Measurements from ENCODE around the gene CDHR5.
"Not testable (repeated sequence)": the region's sequence is repeated elsewhere in the genome, so short reads cannot be mapped to it uniquely, and the experiment has no call there.

Gene CDHR5

GRCh38 chr11:656426-656825, 31.7 kb upstream of the CDHR5 start:
- no peak for DNase-seq (ENCODE audit: insufficient read length)
- TF ChIP-seq POLR2AphosphoS5 (IDR thresholded peaks at IDR 0.05; ENCODE audit: low read depth, low read length) (no peak), POLR2A (IDR thresholded peaks at IDR 0.05; ENCODE audit: low read depth, low read length) (no peak), TAF1 (IDR thresholded peaks at IDR 0.05; ENCODE audit: borderline replicate concordance, low read depth, low read length) (no peak)
- no peak for FAIRE-seq

GRCh38 chr11:655036-655726, 30.4 kb upstream of the CDHR5 start:
- FAIRE-seq (no peak), DNase-seq (ENCODE audit: insufficient read length) (no peak)
- TF ChIP-seq POLR2AphosphoS5 (IDR thresholded peaks at IDR 0.05; ENCODE audit: low read depth, low read length), result no peak
- no peak for TF ChIP-seq POLR2A (IDR thresholded peaks at IDR 0.05; ENCODE audit: low read depth, low read length)
- TF ChIP-seq TAF1 (IDR thresholded peaks at IDR 0.05; ENCODE audit: borderline replicate concordance, low read depth, low read length), result no peak

GRCh38 chr11:654444-654843, 29.7 kb upstream of the CDHR5 start:
- DNase-seq (ENCODE audit: insufficient read length); FAIRE-seq: not testable (repeated sequence)

GRCh38 chr11:653837-654236, 29.1 kb upstream of the CDHR5 start:
- FAIRE-seq, result no peak
- no peak for TF ChIP-seq POLR2AphosphoS5 (IDR thresholded peaks at IDR 0.05; ENCODE audit: low read depth, low read length)
- no peak for TF ChIP-seq POLR2A (IDR thresholded peaks at IDR 0.05; ENCODE audit: low read depth, low read length)
- TF ChIP-seq TAF1 (IDR thresholded peaks at IDR 0.05; ENCODE audit: borderline replicate concordance, low read depth, low read length), result no peak

GRCh38 chr11:653136-653535, 28.4 kb upstream of the CDHR5 start:
- not testable (repeated sequence) for FAIRE-seq

More at GRCh38 chr11:653837-654236, 29.1 kb upstream of the CDHR5 start:
- no peak for DNase-seq (ENCODE audit: insufficient read length)

GRCh38 chr11:650482-650881, 25.7 kb upstream of the CDHR5 start:
- TF ChIP-seq POLR2AphosphoS5 (IDR thresholded peaks at IDR 0.05; ENCODE audit: low read depth, low read length) (no peak), TAF1 (IDR thresholded peaks at IDR 0.05; ENCODE audit: borderline replicate concordance, low read depth, low read length) (no peak), POLR2A (IDR thresholded peaks at IDR 0.05; ENCODE audit: low read depth, low read length) (no peak)
- FAIRE-seq, result no peak
- no peak for DNase-seq (ENCODE audit: insufficient read length)

More at GRCh38 chr11:653136-653535, 28.4 kb upstream of the CDHR5 start:
- not testable (repeated sequence) for DNase-seq (ENCODE audit: insufficient read length)

- DNase-seq (ENCODE audit: insufficient read length); FAIRE-seq: not testable (repeated sequence)
Observed at GRCh38 chr11:647672-648158, 23.0 kb upstream of the CDHR5 start.

GRCh38 chr11:646214-646613, 21.5 kb upstream of the CDHR5 start:
- TF ChIP-seq POLR2AphosphoS5 (IDR thresholded peaks at IDR 0.05; ENCODE audit: low read depth, low read length) (no peak), POLR2A (IDR thresholded peaks at IDR 0.05; ENCODE audit: low read depth, low read length) (no peak), TAF1 (IDR thresholded peaks at IDR 0.05; ENCODE audit: borderline replicate concordance, low read depth, low read length) (no peak)
- FAIRE-seq (no peak), DNase-seq (ENCODE audit: insufficient read length) (no peak)

- peak; percentile 33 for FAIRE-seq
- TF ChIP-seq POLR2A (IDR thresholded peaks at IDR 0.05; ENCODE audit: low read depth, low read length) (no peak), POLR2AphosphoS5 (IDR thresholded peaks at IDR 0.05; ENCODE audit: low read depth, low read length) (no peak), TAF1 (IDR thresholded peaks at IDR 0.05; ENCODE audit: borderline replicate concordance, low read depth, low read length) (no peak)
Observed at GRCh38 chr11:645536-645935, 20.8 kb upstream of the CDHR5 start.

GRCh38 chr11:643849-644738, 19.3 kb upstream of the CDHR5 start:
- TF ChIP-seq POLR2AphosphoS5 (IDR thresholded peaks at IDR 0.05; ENCODE audit: low read depth, low read length), result no peak
- no peak for TF ChIP-seq TAF1 (IDR thresholded peaks at IDR 0.05; ENCODE audit: borderline replicate concordance, low read depth, low read length)
- TF ChIP-seq POLR2A (IDR thresholded peaks at IDR 0.05; ENCODE audit: low read depth, low read length), result no peak
- FAIRE-seq (no peak), DNase-seq (ENCODE audit: insufficient read length) (no peak)

More at GRCh38 chr11:645536-645935, 20.8 kb upstream of the CDHR5 start:
- no peak for DNase-seq (ENCODE audit: insufficient read length)

- TF ChIP-seq TAF1 (IDR thresholded peaks at IDR 0.05; ENCODE audit: borderline replicate concordance, low read depth, low read length) (no peak), POLR2A (IDR thresholded peaks at IDR 0.05; ENCODE audit: low read depth, low read length) (no peak), POLR2AphosphoS5 (IDR thresholded peaks at IDR 0.05; ENCODE audit: low read depth, low read length) (no peak)
- FAIRE-seq (no peak), DNase-seq (ENCODE audit: insufficient read length) (no peak)
Observed at GRCh38 chr11:643366-643765, 18.6 kb upstream of the CDHR5 start.

- DNase-seq (ENCODE audit: insufficient read length) (no peak), FAIRE-seq (no peak)
- no peak for TF ChIP-seq TAF1 (IDR thresholded peaks at IDR 0.05; ENCODE audit: borderline replicate concordance, low read depth, low read length)
- no peak for TF ChIP-seq POLR2AphosphoS5 (IDR thresholded peaks at IDR 0.05; ENCODE audit: low read depth, low read length)
- no peak for TF ChIP-seq POLR2A (IDR thresholded peaks at IDR 0.05; ENCODE audit: low read depth, low read length)
Observed at GRCh38 chr11:641806-642370, 17.1 kb upstream of the CDHR5 start.
